HEK293 (cell line): ENCODE data around the gene GPRASP2.

Experiments
- CTCF ChIA-PET: fragments of 350-600 bp; formaldehyde crosslinking; extraction: SDS; loops from one replicate; lab custom pipeline; 2021; ENCODE audit warnings: antibody characterized with exemption; lab: Yijun Ruan, JAX
- POLR2A ChIA-PET: fragments of 300-600 bp; formaldehyde crosslinking; extraction: SDS; loops from one replicate; lab custom pipeline; 2020; ENCODE audit warnings: antibody characterized with exemption, inconsistent platforms; lab: Yijun Ruan, JAX
- H3K27ac ChIP-seq: fragments of 200-500 bp; sonication (Bioruptor generic); 2 replicates; pipeline ENCODE4 v1.5.1; 2014; ENCODE audit warnings: low read depth, low read length, control low read depth, inconsistent platforms; ENCODE audit errors: extremely low read depth
- H3K36me3 ChIP-seq, 2 experiments: fragments of 200-500 bp in 1 of 2; sonication (Bioruptor generic) in 1 of 2; 1 replicate in 1 of 2; 2 replicates in 1 of 2; pipeline ENCODE4 v1.5.1; 2014 to 2017; ENCODE audit warnings: inconsistent platforms in 2 of 2, low read length in 2 of 2; ENCODE audit not compliant: control insufficient read depth in 2 of 2, insufficient read depth in 1 of 2
- H3K4me1 ChIP-seq: fragments of 200-500 bp; sonication (Bioruptor generic); 2 replicates; pipeline ENCODE4 v1.5.1; 2014; ENCODE audit warnings: mild to moderate bottlenecking, low read length, inconsistent platforms; ENCODE audit not compliant: control insufficient read depth, insufficient read depth
- H3K4me3 ChIP-seq: 2 replicates; pipeline ENCODE4 v1.5.1; 2011; ENCODE audit warnings: low read depth, mild to moderate bottlenecking, control low read depth, low read length, moderate library complexity
- H3K9me3 ChIP-seq: fragments of 200-500 bp; sonication (Bioruptor generic); 2 replicates; pipeline ENCODE4 v1.5.1; 2014; ENCODE audit warnings: low read depth, low read length, inconsistent platforms; ENCODE audit not compliant: control insufficient read depth, insufficient read depth
- HOXD13 ChIP-seq: sonication (generic); formaldehyde crosslinking; IDR thresholded peaks from 2 replicates; pipeline ENCODE4 v1.8.0; 2022; ENCODE audit warnings: missing genetic modification reagents, borderline replicate concordance
- KLF1 ChIP-seq: fragments of 450-650 bp; formaldehyde crosslinking; IDR thresholded peaks from 2 replicates; pipeline ENCODE4 v1.5.1; 2016; ENCODE audit warnings: missing biosample characterization, missing genetic modification characterization
- KLF10 ChIP-seq: fragments of 450-650 bp; IDR thresholded peaks from 2 replicates; pipeline ENCODE4 v1.5.1; 2018; ENCODE audit warnings: missing biosample characterization, mild to moderate bottlenecking, missing genetic modification characterization
- TRIM28 ChIP-seq: IDR thresholded peaks from 2 replicates; pipeline ENCODE4 v1.6.1; 2011; ENCODE audit warnings: low read length, control low read depth, borderline replicate concordance
- ZBTB1 ChIP-seq: fragments of 450-650 bp; formaldehyde crosslinking; IDR thresholded peaks from 2 replicates; pipeline ENCODE4 v1.5.1; 2016; ENCODE audit warnings: missing biosample characterization, missing genetic modification characterization
- ZBTB7A ChIP-seq: fragments of 450-650 bp; formaldehyde crosslinking; IDR thresholded peaks from 2 replicates; pipeline ENCODE4 v1.5.1; 2016; ENCODE audit warnings: low read depth, missing biosample characterization, missing genetic modification characterization
- ZFHX2 ChIP-seq: fragments of 450-650 bp; formaldehyde crosslinking; conservative IDR thresholded peaks from 2 replicates; pipeline ENCODE4 v1.5.1; 2016; ENCODE audit warnings: missing biosample characterization, missing genetic modification characterization
- ZNF23 ChIP-seq: fragments of 450-650 bp; formaldehyde crosslinking; IDR thresholded peaks from 2 replicates; pipeline ENCODE4 v1.5.1; 2016; ENCODE audit warnings: missing biosample characterization, missing genetic modification characterization, borderline replicate concordance
- ZNF274 ChIP-seq, 2 experiments: fragments of 200-500 bp in 1 of 2; fragments of 450-650 bp in 1 of 2; sonication (Bioruptor generic) in 1 of 2; formaldehyde crosslinking in 1 of 2; IDR thresholded peaks; 2 replicates each; pipeline versions ENCODE4 v1.5.1 to v1.6.1; 2014 to 2016; ENCODE audit warnings: borderline replicate concordance in 1 of 2, inconsistent platforms in 1 of 2, low read length in 1 of 2, missing biosample characterization in 1 of 2, missing genetic modification characterization in 1 of 2
- ZNF311 ChIP-seq: fragments of 450-650 bp; formaldehyde crosslinking; IDR thresholded peaks from 2 replicates; pipeline ENCODE4 v1.5.1; 2017; ENCODE audit warnings: missing biosample characterization, missing genetic modification characterization, borderline replicate concordance
- ZNF335 ChIP-seq: fragments of 450-650 bp; formaldehyde crosslinking; conservative IDR thresholded peaks from 2 replicates; pipeline ENCODE4 v1.5.1; 2016; ENCODE audit warnings: missing biosample characterization, missing genetic modification characterization
- ZNF404 ChIP-seq: fragments of 450-650 bp; formaldehyde crosslinking; IDR thresholded peaks from 2 replicates; pipeline ENCODE4 v1.5.1; 2017; ENCODE audit warnings: missing biosample characterization, missing genetic modification characterization
- ZNF510 ChIP-seq: fragments of 450-650 bp; formaldehyde crosslinking; IDR thresholded peaks from 2 replicates; pipeline ENCODE4 v1.5.1; 2018; ENCODE audit warnings: mild to moderate bottlenecking, missing genetic modification characterization, missing biosample characterization; ENCODE audit not compliant: insufficient replicate concordance
- ZNF514 ChIP-seq: fragments of 450-650 bp; formaldehyde crosslinking; IDR thresholded peaks from 2 replicates; pipeline ENCODE4 v1.5.1; 2016; ENCODE audit warnings: missing biosample characterization, missing genetic modification characterization
- ZNF571 ChIP-seq: fragments of 450-650 bp; formaldehyde crosslinking; IDR thresholded peaks from 2 replicates; pipeline ENCODE4 v1.5.0; 2017; ENCODE audit warnings: missing biosample characterization, missing genetic modification characterization
- ZNF692 ChIP-seq: fragments of 450-650 bp; formaldehyde crosslinking; IDR thresholded peaks from 2 replicates; pipeline ENCODE4 v1.5.1; 2016; ENCODE audit warnings: missing biosample characterization, missing genetic modification characterization
- ZNF776 ChIP-seq: fragments of 450-650 bp; formaldehyde crosslinking; IDR thresholded peaks from 2 replicates; pipeline ENCODE4 v1.5.0; 2017; ENCODE audit warnings: missing biosample characterization, missing genetic modification characterization, borderline replicate concordance
- ZNF843 ChIP-seq: fragments of 450-650 bp; formaldehyde crosslinking; IDR thresholded peaks from 2 replicates; pipeline ENCODE4 v1.5.1; 2016; ENCODE audit warnings: missing biosample characterization, missing genetic modification characterization

The GPRASP2 gene

GRCh38 chrX:102767287-102767686 lies 55.0 kb downstream of the GPRASP2 start:
- H3K27ac ChIP-seq: no peak overlapping the region
- H3K4me1 ChIP-seq: no peaks in the 10 kb centered on the region
- no peaks in the 10 kb centered on the region for H3K9me3 ChIP-seq
- no peak overlapping the region for H3K4me3 ChIP-seq
- CTCF ChIA-PET: no interaction called here
- H3K36me3 ChIP-seq: peaks cover 0 to 4% of the 10 kb centered on the region in 2 experiments; a peak in 1 of 3 replicates
- POLR2A ChIA-PET: no interaction called here
- TF ChIP-seq ZNF776 (tag by site-specific recombination) (no peak), KLF10 (tag by site-specific recombination) (no peak), KLF1 (tag by site-specific recombination) (no peak), ZBTB1 (tag by site-specific recombination) (no peak), TRIM28 (no peak), ZNF510 (no peak), ZNF335 (tag by site-specific recombination) (no peak), ZNF274 (IDR thresholded peaks at IDR 0.05; ENCODE audit: low read length) (no peak), ZNF274 (tag by site-specific recombination; IDR thresholded peaks at IDR 0.05; ENCODE audit: borderline replicate concordance) (no peak), ZFHX2 (no peak), ZBTB7A (tag by site-specific recombination) (no peak), ZNF843 (tag by site-specific recombination) (no peak), ZNF692 (tag by site-specific recombination) (no peak), ZNF311 (tag by site-specific recombination) (no peak), ZNF23 (no peak), HOXD13 (CRISPR knock-in tag) (no peak), ZNF514 (tag by site-specific recombination) (no peak), ZNF404 (no peak), ZNF571 (tag by site-specific recombination) (no peak)
